Endothelial cell of umbilical vein (primary cell): ENCODE measurements around the gene QSER1.

Experiments used
- CTCF ChIP-seq, 2 donors: IDR thresholded peaks; 1 replicate in 1 of 2; 2 replicates in 1 of 2; pipeline ENCODE4 v1.5.1; 2011; ENCODE audit warnings: low read length in 2 of 2, mild to moderate bottlenecking in 2 of 2, moderate library complexity in 2 of 2, control low read depth in 1 of 2, inconsistent platforms in 1 of 2, low read depth in 1 of 2; ENCODE audit not compliant: insufficient read depth in 1 of 2; ENCODE audit errors: extremely low read depth in 1 of 2
- EZH2 ChIP-seq: IDR thresholded peaks from 2 replicates; pipeline ENCODE4 v1.6.1; 2012; ENCODE audit warnings: borderline replicate concordance, low read depth, mild to moderate bottlenecking, moderate library complexity, low read length, inconsistent platforms; ENCODE audit not compliant: severe bottlenecking
- FOS ChIP-seq: IDR thresholded peaks from 2 replicates; pipeline ENCODE4 v1.6.1; 2011; ENCODE audit warnings: mild to moderate bottlenecking, low read length, moderate library complexity, borderline replicate concordance; ENCODE audit not compliant: insufficient read depth
- JUN ChIP-seq: IDR thresholded peaks from 2 replicates; pipeline ENCODE4 v1.6.1; 2011; ENCODE audit warnings: borderline replicate concordance, low read depth; ENCODE audit not compliant: insufficient read length, insufficient read depth
- MAX ChIP-seq: IDR thresholded peaks from 2 replicates; pipeline ENCODE4 v1.6.1; 2011; ENCODE audit not compliant: insufficient read depth, insufficient read length
- MYC ChIP-seq: IDR thresholded peaks from one replicate; pipeline ENCODE4 v1.6.1; 2011; ENCODE audit warnings: mild to moderate bottlenecking, low read depth, low read length
- POLR2A ChIP-seq: IDR thresholded peaks from 2 replicates; pipeline ENCODE4 v1.6.1; 2012; ENCODE audit warnings: low read depth, mild to moderate bottlenecking, control low read depth, low read length
- POLR2AphosphoS5 ChIP-seq: IDR thresholded peaks from 2 replicates; pipeline ENCODE4 v1.6.1; 2012; ENCODE audit warnings: low read depth, mild to moderate bottlenecking, control low read depth, low read length, moderate library complexity; ENCODE audit not compliant: insufficient read depth

DNA sequence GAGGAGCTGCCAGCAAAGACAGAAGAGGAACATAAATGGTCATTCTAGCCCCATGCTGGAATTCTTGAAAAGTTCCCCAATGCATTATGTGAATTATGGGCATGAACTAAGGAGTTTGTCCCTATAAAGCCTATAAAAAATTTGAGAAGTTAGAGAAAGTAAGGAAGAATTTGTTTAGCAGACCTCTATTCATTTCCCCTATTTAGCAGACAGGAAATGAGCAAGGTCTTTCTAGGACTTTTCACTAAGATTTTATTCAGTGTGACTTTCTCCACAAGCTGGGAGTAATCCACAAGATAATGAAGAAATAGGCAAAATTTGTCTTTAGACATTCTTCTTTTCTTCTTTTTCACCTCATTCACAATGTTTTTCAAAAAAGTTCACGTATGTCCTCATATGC is 42.9 kb upstream of the QSER1 start:
- TF ChIP-seq CTCF (IDR thresholded peaks at IDR 0.05; ENCODE audit: extremely low read depth in 1 of 2, insufficient read depth in 1 of 2, low read depth in 1 of 2, low read length in 2 of 2) (no peak), POLR2A (no peak), FOS (no peak), EZH2 (no peak), POLR2AphosphoS5 (no peak), MAX (no peak), MYC (no peak), JUN (no peak)
